ENCODE results near the gene ST6GALNAC4.

The ST6GALNAC4 gene

DNA sequence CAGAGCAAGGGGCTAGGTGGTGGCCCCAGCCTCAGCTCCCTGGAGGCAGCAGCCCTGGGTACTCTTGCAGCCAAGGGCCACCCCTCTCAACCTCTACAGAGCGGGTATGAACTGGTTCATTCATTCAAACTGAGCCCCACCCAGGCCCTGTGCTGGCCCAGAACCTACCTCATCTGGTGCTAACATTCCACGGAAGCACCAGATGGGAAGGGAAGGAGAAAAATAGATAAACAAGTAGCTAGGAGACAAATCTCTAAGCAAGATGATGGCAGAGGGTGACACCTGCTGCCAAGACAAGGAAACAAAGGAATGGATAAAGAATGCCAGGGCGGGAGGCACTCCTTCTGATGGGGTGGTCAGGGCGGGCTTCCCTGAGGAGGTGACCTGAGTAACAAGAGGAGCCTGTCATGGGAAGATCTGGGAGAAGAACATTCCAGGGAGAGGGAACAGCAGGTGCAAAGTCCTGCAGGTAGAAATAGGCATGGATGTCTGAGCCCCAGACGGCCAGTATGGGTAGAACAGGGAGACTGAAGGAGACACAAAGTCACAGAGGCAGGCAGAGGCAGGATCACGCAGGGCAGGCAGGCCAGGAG lies 6.1 kb downstream of the ST6GALNAC4 start:
- DNase-seq = peak in 1 of 2 experiments; percentile 59

DNA sequence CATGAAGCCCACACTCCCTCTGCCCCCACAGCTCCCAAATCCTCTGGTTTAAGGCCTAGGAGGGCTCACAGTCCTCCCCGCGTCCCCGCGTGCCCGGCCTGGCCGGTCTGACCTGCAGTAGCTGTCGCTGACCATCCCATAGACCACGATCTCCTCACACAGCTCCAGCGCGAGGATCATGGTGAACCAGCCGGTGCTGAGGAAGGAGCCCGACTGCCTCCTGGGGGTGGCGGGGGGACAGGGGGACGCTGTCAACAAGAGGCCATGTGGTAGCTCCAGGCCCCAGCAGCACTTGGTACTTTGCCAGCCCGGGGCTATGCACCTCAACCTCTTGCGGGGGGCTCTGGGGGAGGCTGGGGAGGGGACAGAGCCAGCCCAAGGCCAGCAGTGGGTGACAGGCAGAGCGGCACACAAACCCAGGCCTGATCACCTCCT lies 7.0 kb downstream of the ST6GALNAC4 start:
- DNase-seq = no peak

- DNase-seq = no peak
These were observed 8.2 kb downstream of the ST6GALNAC4 start for GRCh38 chr9:127908660-127908926.

DNA sequence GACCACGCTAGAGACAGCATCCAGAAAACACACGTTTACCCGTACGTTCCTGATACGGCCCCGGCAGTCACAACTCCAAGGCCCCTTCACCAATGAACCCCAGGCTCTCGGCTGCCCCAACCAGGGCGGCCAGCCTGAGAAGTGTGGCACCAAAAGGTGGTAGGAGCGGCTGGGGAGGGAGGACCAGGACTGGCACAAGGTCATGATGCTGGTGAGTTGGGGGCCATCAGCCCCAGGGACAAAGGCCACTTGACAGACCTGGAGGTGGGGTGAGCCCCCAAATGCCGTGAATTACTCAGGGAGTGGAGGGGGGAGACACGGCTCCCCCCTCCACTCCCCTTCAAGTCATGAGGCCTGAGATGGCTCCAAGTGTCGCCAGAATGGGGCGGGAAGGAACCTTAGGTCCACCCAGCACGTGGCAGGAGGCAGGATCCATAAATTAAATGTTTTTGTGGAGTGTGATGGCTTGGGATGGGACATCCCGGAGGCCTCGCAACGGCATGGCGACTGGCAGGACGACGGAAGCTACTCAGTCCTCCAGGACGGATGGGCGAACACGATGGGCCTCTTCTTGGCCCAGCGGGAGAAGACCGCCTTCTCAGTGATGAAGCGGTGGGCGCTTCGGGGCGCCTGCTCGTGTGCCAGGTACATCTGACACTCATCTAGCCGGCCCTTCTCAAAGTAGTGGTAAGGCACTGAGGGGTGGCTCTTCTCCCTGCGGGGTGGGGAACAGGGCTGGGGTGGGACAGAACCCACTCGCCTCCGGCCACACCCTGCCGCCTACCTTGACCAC lies 8.8 kb downstream of the ST6GALNAC4 start:
- DNase-seq = no peak

- DNase-seq = no peak
These were observed 11.1 kb downstream of the ST6GALNAC4 start for GRCh38 chr9:127905788-127906191.

- no peak for DNase-seq
These were observed 11.7 kb downstream of the ST6GALNAC4 start for GRCh38 chr9:127905004-127905728.

DNA sequence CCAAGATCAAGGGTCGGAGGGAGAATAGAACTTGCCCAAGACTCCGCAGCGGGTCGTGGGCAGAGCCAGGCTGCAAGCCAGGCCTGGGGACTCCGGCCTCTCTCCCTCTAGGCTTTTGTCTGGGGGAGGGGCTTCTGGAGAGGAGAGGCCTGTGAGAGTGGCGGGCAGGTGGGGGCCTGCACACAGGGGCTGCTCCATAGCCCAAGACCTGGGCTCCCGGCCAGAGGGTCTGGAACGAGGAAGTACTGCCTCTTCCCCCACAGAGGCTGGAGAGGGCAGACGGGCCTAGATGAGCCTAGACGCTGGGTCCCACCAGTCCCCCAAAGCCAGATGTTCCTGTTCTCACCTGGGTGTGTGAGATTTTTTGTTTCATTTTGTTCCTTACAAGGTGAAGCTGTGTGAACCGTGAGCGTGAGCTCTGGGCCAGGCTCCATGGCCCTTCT lies 12.3 kb downstream of the ST6GALNAC4 start:
- no peak for DNase-seq

DNA sequence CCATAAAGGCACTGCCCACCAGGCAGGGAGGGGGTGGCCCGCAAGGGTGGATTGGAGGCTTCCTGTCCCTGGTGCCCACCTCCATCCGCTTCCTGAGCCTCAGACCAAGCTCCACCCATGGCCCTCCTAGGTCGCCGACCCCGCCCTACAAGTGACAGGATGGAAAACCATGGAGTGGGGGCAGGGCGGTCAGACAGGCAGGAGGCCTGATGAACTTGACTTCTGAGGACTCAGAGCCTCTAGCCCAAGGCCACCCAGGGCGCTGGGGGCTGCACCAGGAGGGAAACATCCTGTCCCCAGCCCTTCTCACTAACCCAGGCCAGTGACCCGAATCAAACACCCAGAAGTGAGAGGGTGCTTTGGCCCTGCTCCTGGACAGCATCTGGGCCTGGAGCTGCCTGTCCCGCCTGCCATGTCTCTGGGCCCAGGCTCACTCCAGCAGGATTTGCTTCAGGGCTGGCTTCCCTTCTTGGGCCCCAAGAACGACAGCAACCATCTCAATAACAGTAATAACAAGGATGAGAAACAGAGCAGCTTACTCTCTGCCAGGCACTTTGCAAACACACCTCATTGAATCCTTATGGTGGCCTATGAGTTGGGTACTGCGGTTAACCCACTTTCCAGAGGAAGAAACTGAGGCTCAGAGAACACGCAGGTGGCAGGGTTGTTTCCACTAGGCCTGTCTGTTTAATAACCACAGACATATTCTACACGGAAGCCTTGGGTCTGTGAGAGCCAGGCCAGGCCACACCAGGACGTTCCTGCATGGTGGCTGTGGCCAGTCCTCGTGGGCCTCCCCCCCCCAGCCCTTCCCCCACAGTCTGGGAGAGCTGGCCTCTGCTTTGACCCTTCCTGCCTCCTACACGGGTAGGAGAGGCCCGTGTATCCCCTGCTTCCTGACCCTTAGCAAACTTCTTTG lies 13.0 kb downstream of the ST6GALNAC4 start:
- peak in 1 of 2 experiments; percentile 31 for DNase-seq

DNA sequence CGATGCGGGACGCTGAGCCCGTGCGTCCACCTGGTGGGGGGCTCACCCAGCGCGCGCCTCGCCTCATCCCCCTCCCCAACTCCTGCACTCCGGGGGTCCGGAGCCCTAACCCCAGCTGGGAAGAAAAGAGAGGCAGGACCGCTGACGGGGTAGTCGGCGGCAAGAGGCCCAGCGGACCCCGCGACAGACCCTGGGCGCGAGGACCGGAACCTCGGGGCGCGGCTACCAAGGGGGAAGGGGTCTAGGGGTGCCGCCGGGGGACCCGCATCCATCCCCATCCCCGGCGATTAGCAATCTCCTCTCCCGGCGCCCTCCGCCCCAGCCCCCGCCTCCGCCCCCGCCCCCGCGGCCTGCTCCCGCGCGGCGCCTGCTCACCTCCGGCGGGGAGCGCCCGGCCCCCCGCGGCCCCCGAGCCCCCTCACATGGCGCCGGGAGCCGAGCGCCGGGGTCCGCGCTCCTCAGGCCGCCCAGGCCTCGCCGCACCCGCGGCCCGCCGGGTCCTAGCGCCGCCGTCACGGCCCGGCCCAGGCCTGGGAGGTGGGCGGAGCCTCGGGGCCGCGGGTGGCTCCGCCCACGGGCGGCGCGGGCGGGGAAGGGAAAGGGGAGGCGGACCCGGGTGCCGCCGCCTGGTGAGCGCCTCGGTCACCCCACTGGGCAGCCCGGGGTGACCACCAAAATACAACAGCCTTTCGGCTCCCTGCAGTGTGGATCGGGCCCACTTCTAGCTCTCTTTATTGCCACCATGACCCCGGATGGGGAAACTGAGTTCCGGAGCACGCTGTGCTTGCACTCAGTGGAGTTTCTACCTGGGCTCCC lies 17.5 kb downstream of the ST6GALNAC4 start, which contains the start of gene ST6GALNAC6:
TSS of gene ST6GALNAC6 (minus strand) at position 476 of the 816 bp plus-strand sequence. CDS start 1,622 bp downstream, outside the sequence.
- peak in 1 of 2 experiments; percentile 53 for DNase-seq

DNA sequence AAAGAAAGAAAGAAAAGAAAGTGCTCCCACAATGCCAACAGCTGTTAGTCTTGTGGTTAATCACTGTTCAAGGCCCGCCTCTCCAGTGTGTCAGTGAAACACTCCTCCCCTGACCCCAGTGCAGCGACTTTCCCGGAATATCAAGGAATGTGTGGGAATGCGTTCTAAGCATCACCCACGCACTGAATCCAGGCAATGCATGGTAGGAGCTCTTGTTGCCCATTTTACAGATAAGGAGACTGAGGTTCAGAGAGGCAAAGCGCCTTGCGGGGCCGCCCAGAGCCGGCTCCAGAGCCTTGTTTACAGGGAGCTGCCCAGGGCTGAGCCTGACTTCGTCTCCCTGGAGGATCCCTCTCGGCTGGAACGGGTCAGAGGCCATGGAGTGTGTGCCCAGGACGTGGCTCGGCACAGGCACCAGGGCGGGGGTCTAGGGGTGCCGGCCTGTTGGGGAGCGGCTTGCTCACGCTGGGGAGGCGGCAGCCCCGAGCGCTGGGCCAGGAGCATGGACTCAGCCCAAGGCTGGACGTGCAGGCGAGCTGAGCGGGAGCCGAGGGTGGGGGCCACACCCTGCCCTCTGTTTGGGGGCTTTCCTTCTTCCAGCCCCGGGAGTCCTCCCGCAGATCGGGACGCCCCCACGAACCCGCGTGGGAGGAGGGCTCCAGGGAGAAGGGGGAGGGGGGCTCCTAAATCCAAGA lies 18.3 kb downstream of the ST6GALNAC4 start:
- DNase-seq = peak in 1 of 2 experiments; percentile 40

- DNase-seq = peak in 1 of 2 experiments; percentile 27
These were observed 19.6 kb downstream of the ST6GALNAC4 start for GRCh38 chr9:127897193-127897692.

GRCh38 chr9:127896395-127897192 lies 20.2 kb downstream of the ST6GALNAC4 start:
- no peak for DNase-seq

DNA sequence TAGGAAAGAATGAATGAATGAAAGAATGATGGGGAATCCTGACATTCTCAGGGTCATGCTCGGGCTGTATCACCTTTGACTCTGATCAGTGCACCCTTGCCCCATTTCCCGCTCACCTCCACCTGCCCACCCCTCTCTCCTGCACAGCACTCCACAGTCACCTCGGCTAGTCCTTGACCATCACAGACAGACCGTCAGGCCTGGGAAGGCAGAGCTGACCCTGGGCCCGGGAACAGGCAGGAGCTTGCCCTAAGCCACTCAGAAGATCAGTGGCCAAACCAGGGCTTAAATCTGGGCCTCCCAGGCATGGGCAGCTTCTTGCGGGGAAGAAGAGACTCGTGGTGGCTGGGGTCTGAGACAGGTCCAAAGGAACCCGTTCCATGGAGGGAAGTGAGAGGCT lies 21.0 kb downstream of the ST6GALNAC4 start:
- no peak for DNase-seq

DNA sequence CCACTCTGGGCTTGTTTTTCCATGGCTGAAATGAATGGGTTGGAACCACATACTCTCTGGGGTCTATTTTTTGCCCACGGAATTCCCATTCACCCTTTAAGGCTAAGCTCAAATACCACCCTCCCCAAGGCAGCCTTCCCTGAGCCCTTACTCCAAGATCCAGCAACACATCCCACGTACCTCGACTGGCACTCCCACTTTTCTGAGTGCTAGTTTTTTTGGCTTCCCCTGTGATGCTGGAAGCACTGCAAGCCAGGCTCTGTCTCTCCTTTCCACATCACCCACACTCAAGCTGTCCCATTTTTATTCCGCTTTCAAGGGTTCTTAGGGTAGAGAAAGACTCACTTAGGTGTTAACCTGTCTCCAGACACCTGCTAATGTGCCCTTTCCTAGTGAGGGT lies 23.4 kb downstream of the ST6GALNAC4 start:
- no peak for DNase-seq

DNA sequence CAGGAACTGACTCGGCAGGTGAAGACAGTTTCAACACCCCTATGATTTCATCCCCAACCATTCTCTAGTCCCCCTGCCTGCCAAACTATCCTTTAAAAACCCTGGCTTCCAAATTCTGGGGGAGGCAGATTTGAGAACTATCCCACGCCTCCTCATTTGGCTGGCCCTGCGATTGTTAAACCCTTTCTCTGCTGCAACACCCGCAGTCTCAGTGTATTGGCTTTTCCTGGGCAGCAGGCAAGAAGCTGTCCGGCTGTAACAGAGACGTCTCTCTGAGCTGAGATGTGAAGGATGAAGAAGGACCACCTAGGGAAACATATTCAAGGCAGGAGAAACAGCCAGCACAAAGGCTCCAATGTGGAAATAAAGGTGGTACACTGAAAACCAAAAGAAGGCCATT lies 24.0 kb downstream of the ST6GALNAC4 start:
- no peak for DNase-seq

DNA sequence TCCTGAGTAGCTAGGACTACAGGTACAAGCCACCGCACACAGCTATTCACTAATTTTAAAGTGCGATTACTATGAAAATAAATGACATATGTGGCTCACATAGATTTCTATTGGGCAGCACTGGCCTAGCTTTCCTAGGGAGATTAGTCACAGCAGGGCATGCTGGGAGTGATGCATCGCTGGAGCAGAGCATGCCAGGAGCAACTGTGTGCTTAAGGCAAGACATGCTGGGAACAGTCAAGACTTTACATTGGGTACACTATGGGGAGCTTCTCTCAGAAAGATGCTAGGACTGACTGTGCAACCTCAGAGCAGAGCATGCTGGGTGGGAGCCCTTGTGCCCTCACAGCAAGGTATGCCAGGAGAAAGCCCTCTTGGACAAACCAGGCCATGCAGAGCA lies 26.8 kb downstream of the ST6GALNAC4 start:
- no peak for DNase-seq

DNA sequence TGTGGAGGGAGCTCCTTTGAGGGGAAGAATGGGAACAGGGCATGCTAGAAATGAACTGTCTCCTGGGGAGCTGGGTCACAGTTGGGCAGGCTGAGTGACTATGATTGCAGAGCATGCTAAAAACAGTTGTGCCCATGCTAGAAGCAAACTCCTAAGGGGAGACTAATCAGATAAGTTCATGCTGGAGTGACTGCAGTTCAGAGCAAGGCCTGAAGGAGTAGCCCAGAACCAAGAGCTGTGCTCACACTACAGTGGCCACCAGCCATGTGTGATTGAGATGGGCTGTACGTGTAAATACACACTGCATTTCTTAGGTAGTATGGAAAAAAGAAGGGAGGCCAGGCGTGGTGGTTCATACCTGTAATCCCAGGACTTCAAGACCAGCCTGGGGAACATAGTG lies 29.0 kb downstream of the ST6GALNAC4 start:
- DNase-seq = peak in 1 of 2 experiments; percentile 24

DNA sequence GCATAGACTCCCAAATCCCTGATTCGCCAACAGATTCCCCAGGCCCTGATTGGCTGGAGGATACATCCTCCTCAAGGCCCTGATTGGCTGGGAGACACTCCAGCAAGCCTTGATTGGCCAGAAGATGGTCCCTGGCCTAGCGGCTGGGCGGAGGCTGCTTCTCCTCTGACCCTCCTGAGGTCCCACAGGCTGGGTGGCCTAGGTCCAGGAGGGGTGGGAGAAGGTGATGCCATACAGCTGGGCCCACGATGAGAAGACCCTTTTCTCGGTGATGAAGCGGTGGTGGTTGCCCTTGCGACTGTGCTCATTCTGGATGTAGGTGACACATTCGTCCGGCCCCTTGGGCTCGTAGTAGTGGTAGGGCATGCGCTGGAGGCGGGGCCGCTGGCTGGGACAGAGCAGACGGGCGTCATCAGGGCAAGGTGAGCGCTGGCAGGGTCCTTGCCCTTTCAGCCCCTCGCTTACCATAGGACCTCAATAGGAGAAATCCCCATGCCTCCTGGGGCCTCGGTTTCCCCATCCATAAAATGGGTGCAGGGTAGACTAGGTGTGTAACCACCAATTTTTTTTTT lies 30.4 kb downstream of the ST6GALNAC4 start:
- DNase-seq = no peak

- DNase-seq = no peak
These were observed 31.1 kb downstream of the ST6GALNAC4 start for GRCh38 chr9:127885508-127886281.
